Large intestine (tissue), 3 donors: ENCODE results near the gene MYL5. TPM values are rescaled to one million over a fixed set of nuclear protein-coding genes. Genes with fewer than 3 reads are reported as not detected.
"Not testable (repeated sequence)": the region's sequence is repeated elsewhere in the genome, so short reads cannot be mapped to it uniquely, and the experiment has no call there.

Experiments used
- DNase-seq, 2 donors: peaks; one replicate each; pipeline versions ENCODE4 v3.0.0 to v3.0.0-alpha.2; 2013
- H3K27ac ChIP-seq: one replicate; pipeline ENCODE4 v1.5.1; 2013; ENCODE audit warnings: low read length
- H3K27me3 ChIP-seq: 2 replicates; pipeline ENCODE4 v1.6.1; 2013; ENCODE audit warnings: low read length; ENCODE audit not compliant: control insufficient read depth, insufficient read depth
- H3K36me3 ChIP-seq: 2 replicates; pipeline ENCODE4 v1.6.1; 2013; ENCODE audit warnings: low read length; ENCODE audit not compliant: control insufficient read depth, insufficient read depth
- H3K4me1 ChIP-seq: one replicate; pipeline ENCODE4 v1.6.1; 2013; ENCODE audit warnings: low read length; ENCODE audit not compliant: control insufficient read depth, insufficient read depth
- H3K4me3 ChIP-seq: one replicate; pipeline ENCODE4 v1.5.1; 2013; ENCODE audit warnings: low read length
- H3K9me3 ChIP-seq: one replicate; pipeline ENCODE4 v1.6.1; 2013; ENCODE audit warnings: mild to moderate bottlenecking, low read depth, low read length, moderate library complexity; ENCODE audit not compliant: control insufficient read depth
- WGBS: methylation state at CpG from one replicate; pipeline ENCODE4 v1.1.5; 2013; ENCODE audit warnings: low lambda C conversion rate; ENCODE audit not compliant: insufficient coverage; 5-methylcytosine and 5-hydroxymethylcytosine counted together
- polyA plus RNA-seq: library from polyadenylated mRNA; unstranded; fragments of 120-200 nt; gene quantifications from one replicate; pipeline ENCODE4 v1.2.1, GENCODE V29; 2013

The MYL5 gene
- polyA plus RNA-seq, 1 donor = 56.4 TPM

GRCh38 chr4:629915-630641 lies 44.3 kb upstream of the MYL5 start:
- Histone ChIP-seq H3K9me3 (no peaks in the 10 kb centered on the region), H3K4me1 (no peaks in the 10 kb centered on the region), H3K27ac (no peak overlapping the region), H3K4me3 (no peak overlapping the region), H3K36me3 (no peaks in the 10 kb centered on the region), H3K27me3 (no peaks in the 10 kb centered on the region)
- WGBS = no CpG with 5 or more reads among the region's 20 CpGs
- no peak for DNase-seq

GRCh38 chr4:630656-631055 lies 43.7 kb upstream of the MYL5 start:
- Histone ChIP-seq H3K27ac (no peak overlapping the region), H3K27me3 (no peaks in the 10 kb centered on the region), H3K9me3 (no peaks in the 10 kb centered on the region), H3K4me1 (no peaks in the 10 kb centered on the region), H3K36me3 (no peaks in the 10 kb centered on the region), H3K4me3 (no peak overlapping the region)
- no CpG with 5 or more reads among the region's 9 CpGs for WGBS
- no peak for DNase-seq

GRCh38 chr4:632196-632790 lies 42.0 kb upstream of the MYL5 start:
- no peaks in the 10 kb centered on the region for H3K4me1 ChIP-seq
- no peaks in the 10 kb centered on the region for H3K36me3 ChIP-seq
- H3K4me3 ChIP-seq = no peak overlapping the region
- DNase-seq = no peak
- no peak overlapping the region for H3K27ac ChIP-seq
- no peaks in the 10 kb centered on the region for H3K27me3 ChIP-seq
- H3K9me3 ChIP-seq = no peaks in the 10 kb centered on the region
- WGBS = no CpG with 5 or more reads among the region's 16 CpGs

GRCh38 chr4:632926-633325 lies 41.4 kb upstream of the MYL5 start:
- H3K27me3 ChIP-seq = peaks cover 3% of the 10 kb centered on the region

GRCh38 chr4:633406-633805 lies 40.9 kb upstream of the MYL5 start:
- no peaks in the 10 kb centered on the region for H3K9me3 ChIP-seq
- H3K27ac ChIP-seq = no peak overlapping the region
- no CpG with 5 or more reads among the region's 9 CpGs for WGBS
- no peaks in the 10 kb centered on the region for H3K36me3 ChIP-seq
- H3K27me3 ChIP-seq = peaks cover 3% of the 10 kb centered on the region
- no peak overlapping the region for H3K4me3 ChIP-seq
- no peaks in the 10 kb centered on the region for H3K4me1 ChIP-seq
- DNase-seq = no peak

More at GRCh38 chr4:632926-633325, 41.4 kb upstream of the MYL5 start:
- Histone ChIP-seq H3K4me3 (no peak overlapping the region), H3K4me1 (no peaks in the 10 kb centered on the region), H3K36me3 (no peaks in the 10 kb centered on the region), H3K9me3 (no peaks in the 10 kb centered on the region), H3K27ac (no peak overlapping the region)
- DNase-seq = no peak
- WGBS = no CpG with 5 or more reads among the region's 6 CpGs

- H3K36me3 ChIP-seq = no peaks in the 10 kb centered on the region
- peaks cover 3% of the 10 kb centered on the region for H3K27me3 ChIP-seq
- H3K4me1 ChIP-seq = no peaks in the 10 kb centered on the region
- H3K9me3 ChIP-seq = no peaks in the 10 kb centered on the region
- no peak overlapping the region for H3K4me3 ChIP-seq
- DNase-seq = no peak
- no peak overlapping the region for H3K27ac ChIP-seq
- WGBS = no CpG with 5 or more reads among the region's 15 CpGs
Measured at GRCh38 chr4:633976-634598, 40.3 kb upstream of the MYL5 start.

GRCh38 chr4:634599-634985 lies 39.8 kb upstream of the MYL5 start:
- Histone ChIP-seq H3K4me3 (no peak overlapping the region), H3K4me1 (no peaks in the 10 kb centered on the region), H3K27me3 (peaks cover 3% of the 10 kb centered on the region), H3K27ac (no peak overlapping the region), H3K36me3 (no peaks in the 10 kb centered on the region), H3K9me3 (no peaks in the 10 kb centered on the region)
- no CpG with 5 or more reads among the region's 23 CpGs for WGBS
- no peak for DNase-seq

- not testable (repeated sequence) for H3K4me3 ChIP-seq, H3K4me1 ChIP-seq, H3K9me3 ChIP-seq, H3K27ac ChIP-seq, H3K36me3 ChIP-seq, DNase-seq, H3K27me3 ChIP-seq
- no CpG with 5 or more reads among the region's 46 CpGs for WGBS
Measured at GRCh38 chr4:635066-635835, 39.1 kb upstream of the MYL5 start.

- Histone ChIP-seq H3K4me1 (no peaks in the 10 kb centered on the region), H3K27me3 (peaks cover 3% of the 10 kb centered on the region), H3K27ac (no peak overlapping the region), H3K4me3 (no peak overlapping the region), H3K36me3 (no peaks in the 10 kb centered on the region), H3K9me3 (no peaks in the 10 kb centered on the region)
- no CpG with 5 or more reads among the region's 22 CpGs for WGBS
- no peak for DNase-seq
Measured at GRCh38 chr4:635851-636627, 38.3 kb upstream of the MYL5 start.
